VCaP (cell line): ENCODE results near the gene RPL41.
A peak's percentile ranks its signal among the peaks of the same experiment; 100 is the strongest.

Source experiments
- H3K27ac ChIP-seq: fragments of 450-650 bp; 2 replicates; pipeline ENCODE4 v1.5.1; 2017
- TF ChIP-seq, protein P1 (sequence below): fragments of 450-650 bp; conservative IDR thresholded peaks from 2 replicates; pipeline ENCODE4 v1.5.1; 2017; ENCODE audit warnings: mild to moderate bottlenecking, moderate library complexity

Gene RPL41

GRCh38 chr12:56158926-56159461, 42.6 kb downstream of the RPL41 start:
- peak overlapping the region; percentile 94 for H3K27ac ChIP-seq
- TF ChIP-seq, protein P1, sequence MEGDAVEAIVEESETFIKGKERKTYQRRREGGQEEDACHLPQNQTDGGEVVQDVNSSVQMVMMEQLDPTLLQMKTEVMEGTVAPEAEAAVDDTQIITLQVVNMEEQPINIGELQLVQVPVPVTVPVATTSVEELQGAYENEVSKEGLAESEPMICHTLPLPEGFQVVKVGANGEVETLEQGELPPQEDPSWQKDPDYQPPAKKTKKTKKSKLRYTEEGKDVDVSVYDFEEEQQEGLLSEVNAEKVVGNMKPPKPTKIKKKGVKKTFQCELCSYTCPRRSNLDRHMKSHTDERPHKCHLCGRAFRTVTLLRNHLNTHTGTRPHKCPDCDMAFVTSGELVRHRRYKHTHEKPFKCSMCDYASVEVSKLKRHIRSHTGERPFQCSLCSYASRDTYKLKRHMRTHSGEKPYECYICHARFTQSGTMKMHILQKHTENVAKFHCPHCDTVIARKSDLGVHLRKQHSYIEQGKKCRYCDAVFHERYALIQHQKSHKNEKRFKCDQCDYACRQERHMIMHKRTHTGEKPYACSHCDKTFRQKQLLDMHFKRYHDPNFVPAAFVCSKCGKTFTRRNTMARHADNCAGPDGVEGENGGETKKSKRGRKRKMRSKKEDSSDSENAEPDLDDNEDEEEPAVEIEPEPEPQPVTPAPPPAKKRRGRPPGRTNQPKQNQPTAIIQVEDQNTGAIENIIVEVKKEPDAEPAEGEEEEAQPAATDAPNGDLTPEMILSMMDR = no peak

GRCh38 chr12:56159482-56160192, 43.2 kb downstream of the RPL41 start:
- TF ChIP-seq, protein P1 = no peak
- peak overlapping the region; percentile 94 for H3K27ac ChIP-seq

GRCh38 chr12:56160193-56160763, 43.8 kb downstream of the RPL41 start:
- TF ChIP-seq, protein P1 = no peak
- H3K27ac ChIP-seq = peak overlapping the region; percentile 94

- peak overlapping the region; percentile 94; the same call in 1 of the 2 replicates for H3K27ac ChIP-seq
- TF ChIP-seq, protein P1 = no peak
Observed at GRCh38 chr12:56160894-56161689, 44.7 kb downstream of the RPL41 start.

GRCh38 chr12:56161690-56162351, 45.4 kb downstream of the RPL41 start:
- peak overlapping the region; percentile 94; the same call in 1 of the 2 replicates for H3K27ac ChIP-seq
- TF ChIP-seq, protein P1 = no peak

DNA sequence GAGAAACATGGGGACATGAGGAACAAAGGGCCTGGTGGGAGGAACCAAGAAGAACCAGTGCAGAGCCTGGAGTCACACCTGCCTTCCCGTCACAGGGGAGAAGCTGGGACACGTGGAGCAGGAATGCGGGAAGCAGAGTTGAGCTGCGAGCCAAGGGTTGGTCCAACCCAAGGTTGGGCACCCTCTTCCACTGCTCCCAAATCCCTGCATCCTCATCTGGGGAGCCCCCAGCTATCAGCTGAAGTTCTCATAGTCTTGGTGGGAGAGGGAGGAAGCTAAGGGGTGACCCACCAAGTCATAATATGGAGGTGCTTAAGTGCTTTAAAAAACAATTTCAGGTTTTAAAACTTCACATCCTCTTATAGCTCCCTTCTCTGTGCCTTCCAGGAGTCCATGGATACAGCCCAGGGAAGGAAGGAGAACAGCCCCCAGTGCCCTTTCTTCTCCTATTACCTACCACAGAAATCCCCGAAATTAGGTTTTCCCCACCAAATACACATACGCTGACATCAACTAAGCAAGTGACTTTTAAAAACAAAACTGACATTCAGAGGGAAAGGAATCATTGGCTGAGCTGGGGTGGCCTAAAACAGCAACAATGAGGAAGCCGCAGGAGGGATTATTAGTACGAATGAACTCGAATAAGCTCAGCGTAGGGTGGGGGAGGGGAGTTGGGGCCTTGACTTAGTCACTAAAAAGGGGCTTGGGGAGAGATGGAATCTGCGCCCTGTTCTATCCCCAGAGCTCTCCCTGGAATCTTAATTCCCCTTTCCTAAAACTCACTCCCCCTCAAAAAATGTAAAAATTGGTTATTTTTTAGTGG, 46.2 kb downstream of the RPL41 start:
- H3K27ac ChIP-seq = no peak overlapping the region
- TF ChIP-seq, protein P1 = no peak
